Stimulated activated CD8-positive, alpha-beta memory T cell treated with anti-CD3 and anti-CD28 coated beads, Interleukin-4, amount 100 ng/mL, for 48 hours (primary cell): ENCODE results near the gene IFI27L2.

Source experiments
- DNase-seq: peaks from one replicate; pipeline ENCODE4 v3.0.0-alpha.2; 2020

Gene IFI27L2

GRCh38 chr14:94121485-94121884 lies 7.9 kb downstream of the IFI27L2 start:
- no peak for DNase-seq

- DNase-seq = peak; percentile 12
Observed at GRCh38 chr14:94120667-94121340, 8.6 kb downstream of the IFI27L2 start.

- DNase-seq = no peak
Observed at GRCh38 chr14:94119071-94119470, 10.3 kb downstream of the IFI27L2 start.

DNA sequence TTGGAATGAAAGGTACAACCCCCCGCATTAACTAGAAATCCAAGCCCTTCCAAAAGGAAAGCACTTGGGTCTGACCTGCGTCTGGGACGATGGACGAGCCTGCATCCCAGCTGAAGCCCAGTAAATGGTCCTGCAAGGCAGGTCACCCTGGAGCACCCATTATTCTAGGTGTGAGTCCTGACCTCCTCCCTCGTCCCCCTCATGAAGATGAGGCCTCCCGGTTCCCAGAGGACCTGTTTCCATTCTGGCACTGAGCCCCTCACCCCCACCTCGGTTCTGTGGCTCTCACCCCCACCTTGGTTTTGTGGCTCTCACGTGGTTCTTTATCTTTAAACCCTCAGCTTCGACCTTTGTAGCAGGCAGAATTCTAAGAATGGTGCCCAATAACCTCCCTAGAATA lies 11.5 kb downstream of the IFI27L2 start:
- no peak for DNase-seq

DNA sequence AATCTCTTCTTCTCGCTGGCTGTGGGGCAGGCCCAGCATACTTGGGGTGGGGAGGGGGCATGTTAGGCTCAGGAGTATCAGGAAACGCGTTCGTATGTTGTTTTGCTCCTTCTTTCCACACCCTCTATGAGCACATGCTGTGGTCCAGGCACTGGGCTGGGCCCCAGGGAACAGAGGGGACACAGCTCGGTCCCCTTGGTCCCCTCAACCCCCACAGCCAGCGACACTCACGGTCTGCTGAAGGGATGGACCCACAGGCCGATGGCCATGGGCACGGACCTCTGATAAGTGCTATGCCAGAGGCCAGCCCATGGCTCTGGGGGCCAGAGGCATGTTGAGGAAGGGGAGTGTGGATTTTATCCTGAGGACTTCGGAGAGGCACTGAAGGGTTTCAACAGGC lies 12.7 kb downstream of the IFI27L2 start:
- no peak for DNase-seq

GRCh38 chr14:94115631-94116030 lies 13.8 kb downstream of the IFI27L2 start:
- no peak for DNase-seq

- peak; percentile 7 for DNase-seq
Observed at GRCh38 chr14:94115058-94115591, 14.3 kb downstream of the IFI27L2 start.

GRCh38 chr14:94114589-94115057 lies 14.8 kb downstream of the IFI27L2 start:
- DNase-seq = peak; percentile 7

GRCh38 chr14:94113908-94114588 lies 15.4 kb downstream of the IFI27L2 start:
- no peak for DNase-seq

- no peak for DNase-seq
Observed at GRCh38 chr14:94113490-94113889, 15.9 kb downstream of the IFI27L2 start.

DNA sequence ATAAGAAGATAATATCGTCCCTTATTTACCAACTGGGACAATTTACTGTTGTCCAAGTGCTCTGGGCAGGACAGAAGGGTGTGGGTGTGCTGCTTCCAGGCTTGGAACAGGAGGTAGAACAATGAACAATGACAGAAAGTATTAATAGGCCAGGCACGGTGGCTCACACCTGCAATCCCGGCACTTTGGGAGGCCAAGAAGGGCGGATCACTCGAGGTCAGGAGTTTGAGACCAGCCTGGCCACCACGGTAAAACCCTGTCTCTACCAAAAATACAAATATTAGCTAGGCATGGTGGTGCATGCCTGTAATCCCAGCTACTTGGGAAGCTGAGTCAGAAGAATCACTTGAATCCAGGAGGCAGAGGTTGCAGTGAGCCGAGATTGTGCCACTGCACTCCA lies 16.3 kb downstream of the IFI27L2 start:
- DNase-seq = no peak

DNA sequence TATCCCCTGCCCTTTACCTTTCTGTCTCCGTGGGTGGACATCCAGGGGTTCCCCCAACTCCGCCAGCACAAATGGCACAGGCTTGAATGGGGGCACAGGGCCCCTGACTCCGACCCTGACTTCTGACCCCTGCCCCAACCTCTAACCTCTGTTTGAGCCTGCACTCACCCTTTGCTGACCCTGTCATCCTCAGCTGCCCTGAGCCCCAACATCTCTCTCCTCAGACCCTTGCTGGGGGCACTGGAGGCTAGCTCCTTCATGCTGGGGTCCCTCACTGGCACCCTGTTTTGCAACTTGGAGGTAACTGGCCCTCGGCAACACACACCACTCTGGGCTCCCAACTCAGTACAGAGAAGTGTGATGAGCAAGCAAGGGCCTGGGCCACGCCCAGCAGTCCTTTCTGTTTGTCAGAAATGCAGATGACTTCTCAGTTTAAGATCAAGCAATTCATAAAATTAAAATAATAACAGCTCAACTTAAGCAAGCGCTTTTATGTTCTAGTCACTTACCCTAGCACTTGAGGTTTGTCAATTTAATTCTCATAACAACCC lies 16.8 kb downstream of the IFI27L2 start:
- no peak for DNase-seq

DNA sequence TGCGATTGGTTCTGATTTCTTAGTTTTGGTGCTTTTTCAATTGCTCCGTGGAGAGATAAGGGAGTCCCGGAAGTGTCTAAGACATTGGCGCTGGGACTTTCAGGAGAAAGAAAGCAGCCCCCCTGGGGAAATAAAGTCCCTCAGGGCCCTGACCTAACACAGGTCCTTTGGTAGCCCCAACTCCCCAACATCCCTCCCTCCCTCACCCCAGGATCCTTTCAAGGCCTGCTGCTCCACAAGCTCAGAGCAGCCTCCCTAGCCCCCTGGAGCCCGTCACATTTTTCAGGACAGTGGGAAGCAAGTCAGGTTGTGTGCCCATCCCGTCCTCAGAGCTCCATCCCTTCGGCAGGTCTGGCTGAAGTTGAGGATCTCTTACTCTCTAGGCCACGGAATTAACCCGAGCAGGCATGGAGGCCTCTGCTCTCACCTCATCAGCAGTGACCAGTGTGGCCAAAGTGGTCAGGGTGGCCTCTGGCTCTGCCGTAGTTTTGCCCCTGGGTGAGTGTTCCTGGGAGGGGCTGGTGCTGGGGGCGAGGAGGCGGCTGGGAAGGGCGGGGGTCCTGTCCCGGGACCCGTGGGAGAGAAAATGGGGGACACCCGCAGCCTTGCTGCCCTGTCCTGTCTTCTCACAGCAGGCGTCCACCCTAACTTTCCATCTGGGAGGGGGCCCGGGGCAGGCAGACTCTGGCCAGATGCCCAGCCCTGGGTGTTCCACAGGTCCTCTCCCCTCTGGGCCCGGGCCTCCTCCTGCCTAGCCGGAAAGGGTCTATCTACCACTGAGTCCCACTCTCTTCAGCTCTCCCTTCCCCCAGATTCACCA lies 17.9 kb downstream of the IFI27L2 start:
- no peak for DNase-seq

GRCh38 chr14:94110552-94111181 lies 18.7 kb downstream of the IFI27L2 start, which contains the start of gene IFI27:
Gene IFI27 (plus strand): TSS chr14:94110736.
- DNase-seq = no peak

DNA sequence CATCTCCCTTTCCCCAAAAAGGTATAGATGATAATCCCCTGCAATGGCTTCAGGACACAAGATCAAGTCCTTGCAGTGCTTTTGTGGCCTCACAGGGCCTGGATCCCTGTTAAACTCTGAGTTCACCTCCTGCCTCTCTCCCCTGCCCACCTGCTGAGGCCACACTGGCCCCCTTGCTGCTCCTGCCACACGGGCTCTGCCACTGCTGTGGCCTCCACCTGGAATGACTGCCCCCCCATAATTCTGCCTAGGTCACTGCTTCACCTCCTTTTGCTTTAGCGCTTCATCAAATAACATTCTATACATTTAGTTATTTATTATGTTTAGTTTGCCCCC lies 19.5 kb downstream of the IFI27L2 start:
- DNase-seq = no peak

DNA sequence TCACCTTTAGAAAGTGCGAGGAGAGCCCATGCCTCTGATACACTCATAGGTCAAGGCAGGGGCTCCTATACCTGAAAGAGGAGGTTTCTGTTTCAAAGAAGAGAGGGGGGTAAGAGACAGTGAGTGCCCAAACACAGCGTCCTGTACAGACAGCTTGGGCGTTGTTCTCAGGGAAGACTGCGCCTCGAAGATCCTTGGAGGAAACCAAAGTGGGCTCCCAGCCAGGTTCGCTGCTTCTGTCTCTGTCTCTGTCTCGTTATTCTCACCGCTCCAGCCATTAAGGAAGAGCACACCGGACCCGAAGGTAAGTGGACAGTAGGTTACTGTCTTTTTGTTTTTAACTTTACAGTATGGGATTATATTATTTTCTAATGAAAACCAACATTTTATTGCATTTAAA lies 24.7 kb downstream of the IFI27L2 start:
- DNase-seq = no peak

DNA sequence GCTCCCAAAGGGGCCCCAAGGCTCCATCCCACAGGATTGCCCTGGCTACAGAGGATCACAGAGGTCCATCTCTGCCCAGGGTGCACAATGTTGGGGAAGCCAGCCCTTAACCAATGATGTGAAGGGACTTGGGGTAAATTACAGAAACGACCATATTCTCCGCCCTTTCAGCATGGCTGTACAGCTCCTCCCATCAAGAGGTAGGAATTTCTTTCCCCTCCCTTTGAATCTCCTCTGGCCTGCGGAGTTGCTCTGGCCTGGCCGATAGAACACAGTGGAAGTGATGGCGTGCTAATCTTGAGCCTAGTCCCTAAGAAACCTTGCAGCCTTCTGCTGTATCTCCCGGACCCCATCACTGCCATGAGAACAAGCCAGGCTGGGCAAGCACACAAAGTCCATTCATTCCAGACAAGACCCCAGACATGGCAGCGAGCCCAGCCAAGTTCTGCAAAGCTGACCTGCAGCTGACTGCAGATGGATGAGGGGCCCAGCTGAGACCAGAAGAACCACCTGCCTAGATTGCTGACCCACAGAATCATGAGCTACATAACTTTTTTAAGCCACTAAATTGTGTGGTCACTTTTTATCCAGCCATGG lies 25.8 kb downstream of the IFI27L2 start:
- DNase-seq = no peak

DNA sequence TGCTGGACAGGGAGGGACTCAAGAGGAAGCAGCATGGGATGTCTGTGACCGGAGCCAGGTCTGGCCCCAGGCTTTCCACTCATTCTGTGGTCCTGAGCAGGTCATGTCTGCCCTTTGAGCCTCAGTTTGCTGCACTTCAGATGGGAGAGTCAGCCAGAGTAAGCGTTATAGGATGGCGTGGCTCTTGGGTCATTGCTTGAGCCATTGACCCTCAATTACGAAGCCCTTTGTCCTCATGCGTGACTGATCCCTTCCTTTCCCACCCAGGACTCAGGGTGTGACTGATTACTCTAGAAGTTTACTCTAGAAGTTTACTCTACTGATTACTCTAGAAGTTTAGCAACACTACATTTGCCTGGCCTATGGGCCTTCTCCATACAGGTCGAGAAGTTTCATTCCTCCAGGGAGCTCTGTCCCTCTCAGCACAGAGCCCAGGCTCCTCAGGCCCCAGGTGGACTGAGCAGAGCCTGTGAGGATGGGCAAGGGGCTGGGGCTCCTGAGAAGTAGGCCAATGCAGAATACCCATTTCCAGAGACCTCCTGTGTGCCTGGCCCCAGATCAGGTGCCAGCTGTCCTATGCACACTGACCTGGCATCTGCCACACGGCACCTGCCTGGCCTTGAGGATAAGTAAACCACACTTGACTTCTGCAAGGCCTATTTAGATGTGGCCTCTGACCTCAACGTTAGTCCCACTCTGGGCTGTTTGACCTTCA lies 26.5 kb downstream of the IFI27L2 start:
- no peak for DNase-seq

GRCh38 chr14:94101748-94102147 lies 27.7 kb downstream of the IFI27L2 start:
- DNase-seq = no peak

DNA sequence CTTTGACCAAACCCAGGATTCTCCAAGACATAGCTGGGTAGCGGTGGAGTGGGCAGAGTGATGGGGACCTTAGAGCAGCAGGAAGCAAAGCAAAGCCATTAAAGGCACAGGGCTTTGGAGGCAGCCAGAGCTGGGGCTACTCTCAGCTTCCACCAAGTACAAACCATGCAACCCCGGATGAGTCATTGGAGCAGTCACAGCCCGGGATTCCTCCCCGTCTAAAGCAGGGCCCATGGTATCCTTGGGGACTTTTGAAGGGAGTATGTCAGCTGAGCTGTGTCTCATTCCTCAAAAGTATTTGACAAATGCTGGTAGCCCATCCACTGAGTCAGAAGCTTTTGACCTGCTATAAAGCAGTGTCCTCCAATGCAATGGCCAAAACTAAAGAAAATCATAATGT lies 28.6 kb downstream of the IFI27L2 start:
- no peak for DNase-seq

DNA sequence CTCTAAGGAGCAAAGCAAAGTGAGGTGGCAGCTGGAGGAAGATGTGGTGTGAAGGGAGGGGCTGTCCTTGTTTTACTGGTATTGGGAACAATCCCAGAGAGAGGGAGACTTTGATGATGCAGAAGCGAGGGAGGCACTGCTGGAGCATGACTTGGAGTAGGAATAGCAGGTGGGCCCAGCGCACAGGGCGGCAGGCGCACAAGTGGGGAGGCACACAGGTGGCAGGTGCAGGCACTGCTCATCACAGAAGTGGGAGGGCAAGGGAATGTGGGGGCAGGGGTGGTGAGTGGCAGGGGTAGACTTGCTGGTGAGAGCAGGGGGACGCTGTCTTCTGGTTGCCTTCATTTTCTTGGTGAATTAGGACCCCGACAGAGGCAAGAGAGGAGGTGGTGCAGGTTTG lies 30.4 kb downstream of the IFI27L2 start:
- DNase-seq = no peak
